SIG-M5 (cell line): ENCODE data around the gene IL37.
"Not testable (repeated sequence)": the region's sequence is repeated elsewhere in the genome, so short reads cannot be mapped to it uniquely, and the experiment has no call there.

Source experiments
- DNase-seq: peaks from one replicate; lab custom pipeline; 2025; lab: John Stamatoyannopoulos, UW

IL37 gene

DNA sequence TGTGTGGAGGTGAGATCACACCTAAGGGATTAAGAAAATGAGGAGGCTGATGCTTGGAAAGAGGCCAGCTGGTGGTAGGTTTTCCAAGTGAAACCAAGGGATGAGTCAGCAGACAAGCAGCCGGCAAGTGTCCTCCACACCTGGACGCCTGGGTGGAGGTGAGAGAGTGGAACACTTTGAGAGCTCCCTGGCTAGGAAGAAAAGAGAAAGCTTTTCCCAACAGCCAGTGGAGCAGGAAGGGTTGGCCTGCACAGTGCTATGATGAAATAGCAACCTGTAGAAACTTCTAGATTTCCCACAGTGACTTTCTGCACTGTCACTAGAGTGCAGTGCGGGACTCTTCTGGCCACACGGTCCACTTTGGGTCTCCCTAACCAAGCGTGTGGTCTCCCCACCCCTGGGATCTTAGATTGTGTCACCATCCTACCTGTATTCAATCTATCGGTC lies 19.6 kb upstream of the IL37 start:
- no peak for DNase-seq

- DNase-seq: no peak
These were observed 17.2 kb upstream of the IL37 start for GRCh38 chr2:112893752-112894151.

GRCh38 chr2:112896909-112897623 lies 13.9 kb upstream of the IL37 start:
- no peak for DNase-seq

GRCh38 chr2:112897624-112897978 lies 13.4 kb upstream of the IL37 start:
- no peak for DNase-seq

- DNase-seq: not testable (repeated sequence)
These were observed 9.4 kb upstream of the IL37 start for GRCh38 chr2:112901431-112902065.

- DNase-seq: no peak
These were observed 8.1 kb upstream of the IL37 start for GRCh38 chr2:112902816-112903215.

GRCh38 chr2:112904883-112905282 lies 6.1 kb upstream of the IL37 start:
- DNase-seq: no peak

DNA sequence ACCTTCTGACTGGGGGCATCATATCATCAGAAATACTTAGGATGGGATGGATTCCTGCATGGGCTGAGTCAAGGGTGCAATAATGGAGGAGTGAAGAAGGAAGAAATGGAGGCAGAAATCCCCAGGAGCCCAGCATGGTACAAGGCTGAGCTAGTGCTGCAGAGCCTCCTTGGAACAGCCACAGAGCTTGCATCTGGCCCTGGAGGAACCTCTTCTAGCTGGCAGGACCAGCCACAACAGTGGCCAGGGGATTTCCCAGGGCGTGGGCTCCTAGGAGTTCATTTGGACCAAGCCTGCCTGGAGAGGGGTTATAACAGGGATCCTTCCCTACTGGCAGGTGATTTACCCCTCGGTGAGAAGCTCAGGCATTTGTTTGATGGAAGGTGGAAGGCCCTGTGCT lies 4.7 kb upstream of the IL37 start:
- DNase-seq: no peak

- no peak for DNase-seq
These were observed 3.7 kb upstream of the IL37 start for GRCh38 chr2:112907001-112907949.

- DNase-seq: not testable (repeated sequence)
These were observed 2.4 kb upstream of the IL37 start for GRCh38 chr2:112908559-112908958.

GRCh38 chr2:112910219-112910618 lies 746 bp upstream of the IL37 start:
- no peak for DNase-seq

DNA sequence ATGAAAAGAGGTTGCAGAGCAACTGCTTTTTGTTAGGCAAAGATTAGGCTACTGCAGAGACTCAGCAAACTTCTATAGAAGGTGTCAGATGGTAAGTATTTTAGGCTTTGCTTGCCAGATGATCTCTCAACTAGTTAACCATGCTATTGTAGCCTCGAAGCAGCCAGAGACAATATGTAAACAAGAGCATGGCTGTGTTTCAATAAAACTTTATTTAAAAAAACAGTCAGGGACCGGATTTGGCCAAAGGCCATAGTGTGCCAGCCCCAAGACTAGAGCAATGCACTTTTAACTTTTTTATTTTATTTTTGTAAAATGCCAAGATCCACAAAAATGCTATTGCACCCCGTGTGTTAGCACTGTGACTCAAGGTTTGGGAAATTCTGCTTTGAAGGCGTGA lies 1.4 kb downstream of the IL37 start:
- no peak for DNase-seq

GRCh38 chr2:112915300-112916144 lies 4.6 kb downstream of the IL37 start:
- no peak for DNase-seq

DNA sequence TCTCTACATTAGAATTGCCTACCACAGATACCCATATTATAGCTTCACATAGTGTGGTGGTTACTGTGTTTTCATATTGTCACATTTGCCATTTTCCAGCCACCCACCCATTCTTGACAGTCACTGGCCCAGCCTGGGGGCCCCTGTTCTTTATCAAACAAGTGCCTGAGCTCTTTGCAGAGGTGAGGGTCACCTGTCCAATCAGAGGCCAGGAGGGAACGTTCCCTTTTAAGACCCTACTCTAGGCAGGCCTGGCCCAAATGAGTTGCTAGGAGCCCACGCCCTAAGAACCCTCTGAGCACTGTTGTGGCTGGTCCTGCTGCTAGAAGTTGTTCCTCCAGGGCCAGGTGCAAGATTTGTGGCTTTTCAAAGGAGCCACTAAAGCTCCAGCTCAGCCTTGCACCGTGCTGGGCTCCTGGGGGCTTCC lies 5.2 kb downstream of the IL37 start:
- no peak for DNase-seq

DNA sequence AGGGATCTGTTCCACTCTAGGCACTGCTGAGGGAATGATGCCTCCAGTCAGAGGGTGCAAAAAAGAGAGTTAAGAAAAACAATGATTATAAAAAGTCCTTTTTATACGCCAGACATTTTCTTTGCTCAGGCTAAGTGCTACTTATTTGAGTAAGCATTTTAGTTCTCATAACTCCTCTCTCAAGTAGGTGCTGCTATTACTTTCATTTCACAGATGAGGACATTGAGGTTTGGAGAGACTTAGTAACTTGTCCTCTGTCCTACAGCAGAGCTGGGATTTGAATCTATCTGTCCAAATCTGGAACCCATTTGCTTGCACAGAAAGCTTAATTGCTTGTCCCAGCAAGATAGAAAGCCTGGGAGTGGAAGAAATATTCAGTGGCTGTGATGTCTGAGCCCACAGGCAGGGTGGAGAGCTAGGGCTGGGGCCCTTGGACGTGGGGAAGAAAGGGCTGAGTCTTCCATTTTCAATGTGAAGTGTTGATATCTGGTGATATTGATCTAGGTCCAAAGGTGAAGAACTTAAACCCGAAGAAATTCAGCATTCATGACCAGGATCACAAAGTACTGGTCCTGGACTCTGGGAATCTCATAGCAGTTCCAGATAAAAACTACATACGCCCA lies 5.8 kb downstream of the IL37 start:
- DNase-seq: no peak

GRCh38 chr2:112917856-112918255 lies 6.9 kb downstream of the IL37 start:
- DNase-seq: no peak

DNA sequence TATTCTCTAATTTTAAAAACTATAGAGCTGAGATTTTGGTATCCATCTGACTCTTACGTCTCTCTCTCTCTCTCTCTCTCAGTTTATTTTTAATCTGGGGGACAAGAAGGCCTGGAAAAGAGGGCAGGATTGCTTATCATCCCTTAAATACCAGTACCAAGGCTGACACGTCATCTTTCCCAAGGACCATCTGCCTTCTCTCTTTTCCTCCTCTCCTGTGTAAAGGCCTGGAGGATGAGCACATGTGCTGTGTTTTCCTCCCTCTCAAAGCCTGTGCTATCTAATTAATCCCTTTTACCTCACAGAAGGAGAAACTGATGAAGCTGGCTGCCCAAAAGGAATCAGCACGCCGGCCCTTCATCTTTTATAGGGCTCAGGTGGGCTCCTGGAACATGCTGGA lies 7.3 kb downstream of the IL37 start:
- DNase-seq: no peak

GRCh38 chr2:112919086-112919485 lies 8.1 kb downstream of the IL37 start:
- DNase-seq: no peak

GRCh38 chr2:112920923-112921532 lies 10.1 kb downstream of the IL37 start:
- no peak for DNase-seq

GRCh38 chr2:112921982-112922381 lies 11.0 kb downstream of the IL37 start:
- no peak for DNase-seq
